GOT3 (cell line): ENCODE measurements around the gene SETD7.
"Not testable (repeated sequence)": the region's sequence is repeated elsewhere in the genome, so short reads cannot be mapped to it uniquely, and the experiment has no call there.

Experiments used
- DNase-seq: peaks from one replicate; lab custom pipeline; 2025; ENCODE audit warnings: mixed read lengths; lab: John Stamatoyannopoulos, UW

SETD7 gene

DNA sequence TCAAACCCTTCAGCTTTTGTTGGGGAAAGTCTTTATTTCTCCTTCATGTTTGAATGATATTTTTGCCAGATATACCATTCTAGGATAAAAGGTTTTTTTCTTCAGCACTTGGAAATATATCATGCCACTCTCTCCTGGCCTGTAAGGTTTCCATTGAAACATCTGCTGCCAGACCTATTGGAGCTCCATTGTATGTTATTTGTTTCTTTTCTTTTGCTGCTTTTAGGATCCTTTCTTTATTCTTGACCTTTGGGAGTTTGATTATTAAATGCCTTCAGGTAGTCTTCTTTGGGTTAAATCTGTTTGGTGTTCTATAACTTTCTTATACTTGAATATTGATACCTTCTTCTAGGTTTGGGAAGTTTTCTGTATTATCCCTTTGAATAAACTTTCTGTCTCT is 87.3 kb downstream of the SETD7 start:
- DNase-seq, result not testable (repeated sequence)

DNA sequence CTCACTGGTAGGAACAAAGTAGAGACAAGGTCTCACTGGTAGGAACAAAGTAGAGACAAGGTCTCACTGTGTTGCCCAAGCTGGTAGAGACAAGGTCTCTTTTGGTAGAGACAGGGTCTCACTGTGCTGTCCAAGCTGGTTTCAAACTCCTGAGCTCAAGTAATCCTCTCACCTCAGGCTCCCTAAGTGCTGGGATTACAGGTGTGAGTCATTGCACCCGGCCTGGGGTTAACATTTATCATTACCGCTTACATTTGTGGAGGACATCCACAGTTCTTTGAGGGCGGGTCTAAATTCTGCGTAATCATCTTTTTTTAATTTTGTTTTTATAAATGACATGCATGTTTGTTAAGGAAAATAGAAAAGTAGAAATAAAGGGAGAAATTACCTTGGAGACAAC is 90.1 kb downstream of the SETD7 start:
- no peak for DNase-seq

DNA sequence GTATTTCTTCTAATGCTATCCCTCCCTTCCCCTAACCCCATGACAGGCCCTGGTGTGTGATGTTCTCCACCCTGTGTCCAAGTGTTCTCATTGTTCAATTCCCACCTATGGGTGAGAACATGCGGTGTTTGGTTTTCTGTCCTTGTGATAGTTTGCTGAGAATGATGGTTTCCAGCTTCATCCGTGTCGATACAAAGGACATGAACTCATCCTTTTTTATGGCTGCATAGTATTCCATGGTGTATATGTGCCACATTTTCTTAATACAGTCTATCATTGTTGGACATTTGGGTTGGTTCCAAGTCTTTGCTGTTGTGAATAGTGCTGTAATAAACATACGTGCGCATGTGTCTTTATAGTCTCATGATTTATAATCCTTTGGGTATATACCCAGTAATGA is 91.5 kb downstream of the SETD7 start:
- not testable (repeated sequence) for DNase-seq

DNA sequence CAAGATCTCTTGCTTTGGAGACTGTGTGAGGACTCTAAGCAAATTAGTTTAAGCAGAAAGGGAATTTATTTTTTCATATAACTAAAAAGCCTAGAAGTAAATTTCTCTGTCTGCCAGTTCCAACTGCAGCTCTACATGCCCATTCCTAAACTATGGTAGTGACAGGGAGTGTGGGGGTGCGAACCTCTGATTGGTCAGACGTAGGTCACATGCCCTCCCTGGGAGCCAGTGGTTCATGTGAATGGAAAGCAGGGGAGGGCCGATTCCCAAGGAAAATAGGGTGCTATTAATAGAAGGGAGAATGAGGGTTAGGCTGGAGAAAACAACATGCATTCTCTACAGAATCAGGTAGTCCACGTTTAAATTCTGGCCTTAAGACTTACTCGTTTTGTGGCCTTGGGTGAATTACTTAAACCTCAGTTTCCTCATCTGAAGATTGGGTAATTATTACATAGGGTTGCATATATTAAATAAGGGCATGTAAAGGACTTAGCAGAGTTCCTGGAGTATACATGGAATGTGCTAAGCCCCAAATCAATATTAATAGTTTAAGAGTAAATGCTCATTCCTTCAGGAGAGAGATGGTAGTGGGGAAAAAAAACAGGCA is 94.9 kb downstream of the SETD7 start:
- DNase-seq, result no peak

DNA sequence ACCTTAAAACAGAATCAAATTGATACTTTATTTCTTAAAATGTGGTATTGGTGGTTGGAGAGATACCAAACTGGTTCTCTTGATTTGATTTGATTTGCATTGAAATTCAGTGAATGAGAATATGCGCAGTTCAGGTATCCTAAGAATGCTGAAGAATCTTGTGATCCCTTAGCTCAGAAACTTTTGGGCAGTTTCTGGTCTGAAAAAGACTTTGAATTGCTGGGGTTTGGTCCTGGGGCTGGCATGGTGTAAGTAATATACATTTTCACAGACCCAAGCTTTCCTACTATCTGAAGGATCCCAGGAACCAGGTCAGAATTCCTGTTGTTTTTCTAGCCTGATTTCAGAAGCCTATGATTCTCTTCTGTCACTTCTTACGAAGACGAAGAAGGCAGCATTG is 95.5 kb downstream of the SETD7 start:
- no peak for DNase-seq

DNA sequence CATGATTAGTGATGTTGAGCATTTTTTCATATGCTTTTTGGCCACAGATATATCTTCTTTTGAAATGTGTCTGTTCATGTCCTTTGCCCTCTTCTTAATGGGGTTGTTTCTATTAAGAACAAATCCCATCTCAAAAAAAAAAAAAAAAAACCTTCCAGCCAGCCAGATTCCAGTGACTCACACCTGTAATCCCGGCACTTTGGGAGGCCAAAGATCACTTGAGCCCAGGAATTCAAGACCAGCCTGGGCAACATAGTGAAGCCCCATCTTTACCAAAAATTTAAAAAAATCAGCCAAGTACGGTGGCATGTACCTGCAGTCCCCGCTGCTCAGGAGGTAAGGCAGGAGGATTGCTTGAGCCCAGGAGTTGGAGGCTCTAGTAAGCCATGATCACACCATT is 97.0 kb downstream of the SETD7 start:
- no peak for DNase-seq

DNA sequence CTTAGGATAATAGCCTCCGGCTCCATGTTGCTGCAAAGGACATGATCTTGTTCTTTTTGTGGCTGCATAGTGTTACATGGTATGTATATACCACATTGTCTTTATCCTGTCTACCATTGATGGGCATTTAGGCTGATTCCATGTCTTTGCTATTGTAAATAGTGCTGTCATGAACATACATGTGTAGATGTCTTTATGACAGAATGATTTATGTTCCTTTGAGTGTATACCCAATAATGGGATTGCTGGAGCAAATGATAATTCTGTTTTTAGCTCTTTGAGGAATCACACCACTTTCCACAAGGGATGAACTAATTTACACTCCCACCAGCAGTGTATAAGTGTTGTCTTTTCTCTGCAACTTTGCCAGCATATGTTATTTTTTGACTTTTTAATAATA is 97.5 kb downstream of the SETD7 start:
- no peak for DNase-seq

DNA sequence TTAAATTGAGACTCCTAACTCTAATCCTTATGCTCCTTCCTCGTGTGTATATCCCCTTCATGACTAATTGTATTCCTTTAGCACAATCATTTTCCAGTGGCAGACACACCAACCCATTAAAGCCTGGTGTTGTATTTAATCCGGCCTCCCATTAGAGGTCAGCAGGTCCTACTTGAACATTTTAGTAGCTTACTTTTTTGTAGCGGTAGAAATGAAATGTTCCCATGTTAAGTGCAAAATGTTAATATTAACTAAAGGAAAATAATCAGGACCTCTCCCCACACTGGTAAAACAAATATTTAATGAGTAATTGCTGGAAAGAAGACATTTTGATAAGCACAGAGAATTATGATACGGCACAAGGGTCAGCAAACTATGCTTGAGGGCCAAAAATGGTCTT is 98.7 kb downstream of the SETD7 start:
- no peak for DNase-seq

DNA sequence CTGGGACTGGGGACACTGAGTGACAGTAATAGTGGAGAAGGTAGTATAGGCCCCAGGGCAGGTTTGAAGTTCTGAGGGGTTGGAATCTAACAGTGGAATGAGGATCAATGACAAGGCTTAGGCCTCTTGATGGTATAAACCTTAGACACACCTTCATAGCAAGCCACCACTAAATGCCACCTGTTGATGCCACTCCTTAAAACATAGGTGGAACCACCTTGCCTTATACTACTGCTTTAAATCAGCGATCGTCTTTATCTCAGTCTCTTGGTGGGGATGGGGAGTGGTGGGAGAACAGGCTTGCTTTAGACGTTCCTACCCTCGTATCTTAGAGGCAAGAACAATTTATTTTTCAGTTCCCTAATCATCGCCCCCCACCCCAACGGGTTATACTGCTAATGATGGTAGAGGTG is 100.9 kb downstream of the SETD7 start:
- DNase-seq, result no peak

DNA sequence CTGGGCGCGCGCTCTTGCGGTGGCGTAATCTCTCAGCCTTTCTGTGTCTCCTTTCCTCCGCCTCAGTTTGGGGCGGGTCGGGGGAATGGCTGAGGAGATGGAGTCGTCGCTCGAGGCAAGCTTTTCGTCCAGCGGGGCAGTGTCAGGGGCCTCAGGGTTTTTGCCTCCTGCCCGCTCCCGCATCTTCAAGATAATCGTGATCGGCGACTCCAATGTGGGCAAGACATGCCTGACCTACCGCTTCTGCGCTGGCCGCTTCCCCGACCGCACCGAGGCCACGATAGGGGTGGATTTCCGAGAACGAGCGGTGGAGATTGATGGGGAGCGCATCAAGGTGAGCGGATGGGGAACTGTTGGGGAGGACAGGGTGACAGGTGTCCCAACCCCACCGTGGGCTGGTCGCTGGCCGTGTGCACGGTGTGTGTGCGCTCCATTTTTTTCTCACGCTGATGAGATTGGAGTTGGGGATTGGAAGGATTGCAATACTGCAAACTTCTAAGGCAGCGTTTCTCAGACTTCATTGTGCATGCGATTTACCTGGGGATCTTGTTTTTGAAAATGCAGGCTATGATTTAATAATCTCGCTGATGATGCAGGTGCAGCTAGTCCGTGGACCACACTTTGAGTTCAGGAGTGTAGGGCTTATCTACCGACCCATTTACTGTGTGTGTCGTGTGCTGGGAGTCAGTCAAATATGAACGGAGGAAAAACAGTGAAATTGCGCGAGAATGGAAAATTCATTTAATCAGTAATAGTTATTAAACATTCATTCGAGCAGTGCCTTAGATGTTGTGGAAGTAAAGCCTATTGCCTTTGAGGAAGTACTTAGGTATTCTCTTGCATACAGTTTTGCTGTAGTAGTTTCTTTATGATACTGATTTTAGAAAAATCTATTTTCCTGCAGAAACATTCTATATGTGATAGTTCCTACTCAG is 101.6 kb downstream of the SETD7 start, which contains the start of gene RAB33B:
Gene RAB33B, plus strand, starts transcription at position 11 of the 935 bp plus-strand sequence. Its CDS starts 75 bp downstream, at position 86.
- DNase-seq, result no peak

DNA sequence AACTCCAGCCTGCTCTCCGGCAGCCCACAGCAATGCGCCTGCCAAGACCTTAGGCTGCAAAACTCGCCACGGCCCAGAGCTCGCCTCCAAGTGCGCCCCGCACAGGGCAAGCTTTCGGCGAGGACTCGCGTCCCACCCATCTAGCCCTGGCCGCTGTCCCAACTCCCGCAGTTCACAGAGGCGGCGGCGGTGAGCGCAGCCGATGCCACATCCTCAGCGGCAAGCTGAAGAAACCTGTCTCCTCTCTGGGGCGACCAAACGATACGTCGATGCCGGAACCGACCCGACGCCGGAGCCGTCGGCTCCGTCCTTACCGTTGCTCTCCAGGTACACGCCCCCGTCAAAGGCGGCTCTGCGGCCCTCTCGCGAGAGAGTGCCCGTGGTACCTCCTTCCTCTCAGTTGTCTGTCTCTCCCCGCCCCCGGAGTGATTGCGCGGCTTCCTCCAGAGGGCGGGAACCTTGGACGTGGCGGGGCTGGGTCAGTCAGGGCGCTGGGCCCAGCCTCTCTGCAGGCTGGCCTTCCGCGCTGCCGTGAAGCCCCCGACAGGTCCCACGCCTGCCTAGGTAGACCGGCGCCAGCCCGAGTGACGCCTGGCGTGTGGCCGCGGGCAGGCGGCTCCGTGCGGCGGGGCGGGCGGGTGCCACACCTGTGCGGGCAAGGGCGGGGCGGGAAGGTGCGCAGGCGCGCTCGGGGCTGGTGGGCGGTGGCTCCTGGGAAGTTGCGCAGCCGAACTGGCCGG is 102.5 kb downstream of the SETD7 start:
- peak; percentile 76 for DNase-seq

DNA sequence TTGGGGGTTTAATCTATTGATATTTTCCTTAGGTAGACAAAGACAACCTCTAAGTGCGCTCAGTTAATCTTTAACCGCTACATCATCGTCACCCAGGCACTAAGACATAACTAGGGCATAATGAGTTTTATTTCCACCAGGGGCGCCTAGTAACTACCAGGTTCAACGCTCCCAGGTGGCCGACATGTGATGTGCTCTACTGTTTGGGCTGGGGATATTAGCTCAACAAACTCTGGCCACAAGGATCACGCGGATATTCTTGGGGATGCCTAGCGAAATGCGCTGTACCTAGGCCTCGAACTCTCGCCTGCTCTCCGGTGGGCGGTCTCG is 103.0 kb downstream of the SETD7 start:
- no peak for DNase-seq

DNA sequence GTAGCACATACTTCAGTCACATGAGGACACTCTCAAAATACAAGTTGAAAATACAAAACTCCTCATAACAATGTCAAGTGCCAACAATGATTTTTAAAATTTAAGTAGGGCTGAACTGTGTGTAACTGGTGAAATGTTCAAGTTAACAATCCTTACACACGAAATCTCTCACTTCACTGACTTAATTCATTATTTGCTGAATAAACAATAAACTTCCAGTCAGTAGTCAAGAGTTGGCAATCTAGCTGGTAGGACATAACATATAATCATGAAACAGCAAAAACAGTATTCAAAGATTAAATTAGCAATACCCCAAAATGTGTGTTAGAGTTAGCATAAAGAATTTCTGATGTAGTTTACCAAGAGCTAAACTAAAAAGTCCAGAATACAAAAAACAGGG is 104.0 kb downstream of the SETD7 start:
- no peak for DNase-seq

DNA sequence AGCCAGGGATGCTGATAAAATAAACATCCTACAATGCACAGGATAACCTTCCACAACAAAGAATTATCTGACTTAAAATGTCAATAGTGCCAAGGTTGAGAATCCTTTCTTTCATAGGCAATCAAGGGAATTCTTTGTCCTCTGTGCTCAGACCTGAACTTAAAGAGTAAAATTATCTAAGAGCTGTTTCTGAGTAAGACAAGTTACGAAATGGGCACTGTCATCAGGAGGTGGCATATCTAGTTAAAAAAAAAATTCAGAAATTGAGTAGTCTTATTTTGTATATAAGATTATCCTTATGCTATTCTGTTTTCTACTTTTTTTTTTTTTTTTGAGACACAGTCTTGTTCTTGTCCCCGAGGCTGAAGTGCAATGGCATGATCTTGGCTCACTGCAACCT is 105.4 kb downstream of the SETD7 start:
- no peak for DNase-seq

DNA sequence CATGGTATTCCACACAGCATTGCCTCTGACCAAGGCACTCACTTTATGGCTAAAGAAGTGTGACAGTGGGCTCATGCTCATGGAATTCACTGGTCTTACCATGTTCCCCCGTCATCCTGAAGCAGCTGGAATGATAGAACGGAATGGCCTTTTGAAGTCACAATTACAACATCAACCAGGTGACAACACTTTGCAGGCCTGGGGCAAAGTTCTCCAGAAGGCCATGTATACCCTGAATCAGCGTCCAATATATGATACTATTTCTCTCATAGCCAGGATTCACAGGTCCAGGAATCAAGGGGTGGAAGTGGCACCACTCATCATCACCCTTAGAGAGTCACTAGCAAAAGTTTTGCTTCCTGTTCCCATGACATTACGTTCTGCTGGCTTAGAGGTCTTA is 108.9 kb downstream of the SETD7 start:
- DNase-seq, result not testable (repeated sequence)
